Activated T-cell treated with anti-CD3 and anti-CD28 coated beads for 48 hours (primary cell): Measurements from ENCODE around the gene ITGA5.

Source experiments
- DNase-seq: peaks from one replicate; pipeline ENCODE4 v3.0.0-alpha.2; 2020; ENCODE audit warnings: low read depth

The ITGA5 gene

DNA sequence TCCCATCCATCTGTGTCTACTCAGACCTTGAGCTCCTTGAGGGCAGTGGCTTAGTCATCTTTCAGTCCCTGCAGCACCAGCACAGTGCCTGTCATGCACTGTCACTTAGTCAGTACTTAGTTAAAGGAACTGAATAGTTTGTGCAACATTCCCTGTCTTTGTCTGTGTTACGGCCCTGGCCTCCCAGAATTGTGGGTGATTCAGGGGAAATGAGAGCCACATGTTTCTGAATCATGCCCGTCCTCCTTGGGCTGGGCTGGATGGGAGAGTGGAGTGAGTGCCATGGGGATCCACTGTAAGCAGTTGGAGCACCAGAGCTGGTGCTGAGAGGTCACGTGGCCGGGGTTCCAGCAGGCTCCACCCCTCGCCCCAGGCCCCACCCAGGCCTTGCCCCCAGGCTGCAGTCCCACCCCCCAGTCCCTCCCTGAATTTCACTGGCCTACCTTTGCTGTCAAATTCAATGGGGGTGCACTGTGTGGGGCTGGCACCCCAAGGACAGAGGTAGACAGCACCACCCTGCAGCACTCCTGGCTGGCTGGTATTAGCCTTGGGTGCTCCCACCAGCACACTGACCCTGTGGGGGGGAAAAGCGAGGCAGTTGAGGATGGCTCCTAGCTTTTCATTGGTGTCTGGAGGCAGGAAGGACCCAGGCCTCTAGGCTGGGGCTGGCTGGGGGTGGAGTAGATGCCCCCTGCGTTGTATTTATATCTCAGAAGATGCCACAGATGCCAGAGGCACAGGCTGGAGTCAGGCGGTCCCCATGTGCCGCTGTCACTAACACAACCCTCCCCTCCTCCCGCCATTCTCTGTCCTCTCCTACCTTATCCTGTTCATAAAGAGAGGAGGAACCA lies 7.5 kb downstream of the ITGA5 start:
- DNase-seq, result peak; percentile 61

DNA sequence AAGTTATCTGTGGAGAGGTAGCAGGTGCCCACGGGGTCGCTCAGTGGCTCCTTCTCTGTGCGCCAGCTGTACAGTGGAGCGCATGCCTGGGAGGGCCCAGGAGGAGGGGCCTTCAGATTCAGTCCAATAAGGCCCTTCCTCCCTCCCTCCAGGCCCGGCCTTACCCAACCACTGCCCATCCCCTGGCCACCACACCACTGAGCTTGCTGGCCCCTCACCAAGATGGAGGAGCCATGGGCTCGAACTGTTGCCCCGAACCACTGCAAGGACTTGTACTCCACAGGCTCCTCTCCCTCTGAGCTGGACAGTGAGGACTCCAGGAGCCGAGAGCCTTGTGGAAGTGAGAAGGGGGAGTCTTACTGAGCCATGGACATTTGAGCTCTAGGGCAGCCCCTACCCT lies 9.8 kb downstream of the ITGA5 start:
- no peak for DNase-seq

DNA sequence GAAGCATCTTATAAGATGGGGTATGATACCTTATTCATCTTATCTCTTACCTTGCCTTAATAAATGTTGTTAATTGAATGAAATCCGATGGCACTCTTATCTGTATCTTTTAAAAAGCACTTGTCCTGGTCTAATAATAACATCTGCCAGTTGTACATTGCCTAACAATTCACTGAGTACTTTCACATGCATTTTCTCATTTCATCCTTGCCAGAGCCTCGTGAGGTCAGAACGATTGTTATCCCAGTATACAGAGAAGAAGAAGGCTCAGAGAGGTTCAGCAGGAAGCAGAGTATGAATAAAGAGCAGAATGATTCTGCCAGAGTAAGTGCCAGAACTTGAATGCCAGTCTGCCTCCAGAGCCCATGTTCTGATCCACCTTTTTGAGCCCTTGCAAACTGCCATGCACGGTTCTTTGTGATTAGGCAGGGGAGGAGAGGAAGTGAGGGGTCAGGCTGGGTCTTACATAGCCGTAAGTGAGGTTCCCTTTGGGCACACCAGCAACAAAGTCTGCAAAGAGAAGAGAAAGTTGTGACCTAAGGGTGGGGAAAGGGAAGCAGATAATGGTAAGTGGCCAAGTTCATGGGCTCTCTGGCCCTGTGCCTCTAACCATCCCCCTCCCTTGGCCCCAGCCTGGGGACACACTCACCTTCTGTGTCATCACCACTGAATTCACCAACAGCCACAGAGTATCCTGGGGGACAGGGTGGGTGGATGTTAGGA lies 11.7 kb downstream of the ITGA5 start:
- no peak for DNase-seq

DNA sequence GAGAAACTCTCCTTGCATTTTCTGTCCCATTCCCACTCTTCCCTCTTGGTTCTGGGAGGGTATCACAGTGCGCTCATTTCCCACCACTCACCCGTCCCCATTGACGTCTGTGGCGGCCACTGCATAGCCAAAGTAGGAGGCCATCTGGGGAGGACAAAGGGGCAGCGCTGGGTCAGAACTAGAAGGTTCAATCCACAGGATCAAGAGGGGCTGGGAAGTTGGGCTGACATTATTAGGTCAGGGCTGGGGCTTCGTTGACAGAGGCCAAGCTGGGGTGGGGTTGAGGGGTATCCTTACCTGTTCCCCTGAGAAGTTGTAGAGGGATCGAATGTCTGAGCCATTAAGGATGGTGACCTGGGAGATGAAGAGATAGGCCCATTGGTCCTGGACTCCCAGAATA lies 13.5 kb downstream of the ITGA5 start:
- DNase-seq, result no peak

DNA sequence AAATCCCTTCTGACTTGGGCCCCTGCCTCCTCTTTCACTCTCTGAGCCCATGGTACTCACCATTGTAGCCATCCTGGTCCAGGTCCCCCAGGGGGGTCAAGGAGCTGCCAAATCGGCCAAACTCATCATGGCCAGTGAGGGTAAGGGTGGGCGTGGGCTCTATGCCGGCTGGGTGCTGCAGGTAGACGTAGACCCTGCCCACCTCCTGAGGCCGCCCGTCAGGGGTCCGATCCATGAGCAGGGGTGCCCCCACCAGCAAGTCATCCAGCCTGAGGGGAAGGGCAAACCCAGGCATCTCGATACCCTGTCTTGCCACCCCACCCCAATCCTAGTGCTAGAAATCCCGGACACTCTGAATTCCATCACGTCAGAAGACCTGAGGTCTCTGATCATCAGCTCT lies 14.0 kb downstream of the ITGA5 start:
- no peak for DNase-seq

DNA sequence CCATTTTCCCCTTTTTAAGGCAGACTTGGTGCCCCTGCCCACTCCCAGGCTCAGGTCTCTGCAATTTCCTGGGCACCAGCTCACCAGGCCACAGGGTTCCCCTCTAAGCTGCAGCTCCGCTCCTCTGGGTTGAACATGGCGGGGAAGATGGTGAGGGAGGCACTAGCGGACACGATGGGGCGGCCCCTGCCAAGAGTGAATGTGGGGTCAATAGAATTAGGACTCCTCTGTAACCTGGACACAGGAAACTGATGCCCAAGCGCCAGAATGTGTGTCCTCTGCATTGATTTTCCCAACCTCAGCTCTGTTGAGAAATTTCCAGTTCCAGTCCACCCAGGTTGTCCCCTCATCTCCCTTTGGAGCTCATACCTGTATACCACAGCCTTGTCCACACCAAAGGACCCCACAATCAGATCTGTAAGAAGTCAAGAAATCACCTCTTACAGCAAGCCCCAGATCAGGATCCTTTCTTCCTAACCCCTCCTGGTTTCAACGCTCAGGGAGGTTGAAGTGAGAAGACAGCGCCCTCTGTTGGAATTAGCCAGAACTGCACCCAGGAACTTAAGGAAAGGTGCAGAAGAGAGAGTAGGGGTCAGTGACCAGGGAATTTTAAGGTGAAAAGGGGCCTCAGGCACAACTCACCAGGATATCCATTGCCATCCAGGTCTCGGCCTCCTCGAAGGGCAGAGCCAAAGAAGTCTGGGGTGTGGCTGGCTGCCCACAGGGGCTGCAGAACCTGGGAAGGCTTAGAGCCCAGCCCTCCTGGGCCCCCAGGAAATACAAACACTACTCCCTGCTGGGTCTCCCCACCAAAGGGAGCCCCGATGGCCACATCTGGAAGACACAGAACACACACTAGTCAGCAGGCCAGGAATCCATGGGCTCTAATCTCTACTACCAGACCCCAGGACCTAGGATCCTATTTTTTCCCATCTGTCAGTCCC lies 14.7 kb downstream of the ITGA5 start:
- no peak for DNase-seq

DNA sequence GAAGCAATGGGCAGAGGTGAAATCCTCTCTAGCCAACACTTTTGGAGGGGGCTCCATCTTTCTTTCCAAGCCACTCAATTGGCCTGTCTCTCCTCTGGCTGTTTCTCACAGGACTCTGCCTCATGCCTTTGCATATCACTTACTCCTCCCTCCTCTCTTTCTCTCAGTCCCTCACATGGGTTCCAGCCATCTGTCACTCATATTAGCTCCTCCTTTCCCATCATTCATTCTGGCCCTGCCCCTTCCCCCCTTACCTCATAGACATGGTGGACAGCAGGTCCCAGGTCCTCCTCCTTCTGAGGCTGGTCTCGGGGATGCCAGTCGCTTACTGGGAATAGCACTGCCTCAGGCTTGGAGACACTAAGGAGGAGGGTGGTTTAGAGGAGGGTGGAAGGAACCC lies 17.9 kb downstream of the ITGA5 start:
- DNase-seq, result no peak

DNA sequence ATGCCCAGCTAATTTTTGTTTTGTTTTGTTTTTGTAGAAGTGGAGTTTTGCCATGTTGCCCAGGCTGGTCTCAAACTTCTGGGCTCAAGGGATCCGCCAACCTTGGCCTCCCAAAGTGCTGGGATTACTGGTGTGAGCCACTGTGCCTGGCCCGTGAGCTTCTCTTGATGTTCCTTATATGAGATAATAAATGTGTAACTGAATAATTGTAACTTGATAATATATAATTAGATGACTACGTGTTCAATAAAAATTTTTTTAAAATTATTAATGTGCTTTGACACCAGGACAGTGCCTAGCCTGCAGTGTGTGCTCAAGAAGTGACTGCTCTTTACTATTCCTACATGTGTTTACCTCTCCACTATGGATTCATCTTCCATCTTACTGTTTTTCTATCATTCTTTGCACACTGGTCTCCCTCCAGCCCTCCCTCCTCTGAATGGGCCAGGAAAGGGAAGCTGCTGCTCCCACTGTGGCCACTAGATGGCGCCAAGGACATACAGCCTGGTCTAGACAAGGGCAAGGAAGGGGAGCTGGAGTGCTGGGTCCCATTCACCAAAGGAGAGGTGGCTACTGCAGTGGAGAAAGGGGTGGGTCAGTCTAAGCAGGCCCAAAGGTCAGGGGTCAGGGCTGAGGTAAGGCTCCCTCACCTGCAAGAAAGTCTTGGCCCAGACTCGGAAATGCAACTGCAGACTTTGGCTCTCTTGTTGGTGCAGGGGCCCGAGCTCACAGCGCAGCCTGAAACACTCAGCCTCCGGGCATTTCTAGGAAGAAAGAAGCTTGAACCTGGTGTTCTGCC lies 19.9 kb downstream of the ITGA5 start:
- DNase-seq, result peak; percentile 80

DNA sequence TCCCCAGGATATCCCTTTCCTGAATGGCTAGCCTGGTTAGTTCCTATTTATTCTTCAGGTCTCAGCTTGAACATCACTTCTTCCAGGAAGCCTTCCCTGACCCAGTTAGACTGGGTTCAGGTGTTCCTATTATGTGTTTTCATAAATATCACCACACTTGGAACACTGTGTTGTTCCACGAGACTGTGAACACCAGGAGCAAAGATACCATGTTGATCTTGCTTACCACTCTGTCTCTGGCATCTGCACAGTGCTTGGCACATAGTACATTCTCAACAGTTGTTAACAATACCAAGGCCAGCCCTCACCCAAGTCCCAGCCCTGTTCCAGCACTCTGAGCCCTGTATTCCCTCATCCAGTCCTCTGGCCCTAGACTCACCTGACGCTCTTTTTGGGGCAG lies 20.8 kb downstream of the ITGA5 start:
- DNase-seq, result no peak

DNA sequence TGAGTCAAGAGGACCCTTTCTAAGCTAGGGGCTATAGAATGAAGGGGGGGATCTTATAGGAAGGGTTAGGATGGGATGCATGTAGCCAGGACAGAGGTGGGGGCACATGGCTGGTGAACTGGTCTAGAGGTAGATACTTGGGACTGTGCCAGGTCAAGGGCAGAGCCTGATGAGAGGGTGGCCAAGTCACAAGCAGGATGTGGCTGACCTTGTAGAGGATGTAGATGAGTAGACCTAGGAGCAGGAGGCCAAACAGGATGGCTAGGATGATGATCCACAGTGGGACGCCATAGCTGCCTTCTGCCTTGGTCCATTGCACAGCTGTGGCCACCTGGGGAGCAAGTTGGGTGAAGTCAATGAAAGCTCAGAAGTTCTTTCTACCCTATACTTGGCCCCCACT lies 21.9 kb downstream of the ITGA5 start:
- no peak for DNase-seq

DNA sequence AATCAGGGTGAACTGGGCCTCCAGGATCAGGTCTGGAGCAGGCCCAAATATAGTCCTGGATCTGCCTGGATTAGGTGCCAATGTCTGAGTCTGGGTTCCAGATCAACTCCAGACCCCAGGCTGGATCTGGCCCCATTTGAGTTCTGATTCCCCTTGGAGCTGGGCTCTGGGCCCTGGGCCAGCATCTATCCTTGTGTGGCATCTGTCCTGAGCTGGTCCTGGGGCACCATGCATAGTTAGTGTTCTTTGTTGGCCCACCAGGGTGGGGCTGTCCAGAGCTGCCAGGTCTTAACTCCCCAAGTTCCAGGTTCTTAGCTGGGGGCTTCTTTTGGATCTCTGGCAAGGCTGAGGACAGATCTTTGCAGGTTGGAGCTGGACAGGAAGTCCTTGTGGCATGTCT lies 23.5 kb downstream of the ITGA5 start:
- DNase-seq, result no peak

DNA sequence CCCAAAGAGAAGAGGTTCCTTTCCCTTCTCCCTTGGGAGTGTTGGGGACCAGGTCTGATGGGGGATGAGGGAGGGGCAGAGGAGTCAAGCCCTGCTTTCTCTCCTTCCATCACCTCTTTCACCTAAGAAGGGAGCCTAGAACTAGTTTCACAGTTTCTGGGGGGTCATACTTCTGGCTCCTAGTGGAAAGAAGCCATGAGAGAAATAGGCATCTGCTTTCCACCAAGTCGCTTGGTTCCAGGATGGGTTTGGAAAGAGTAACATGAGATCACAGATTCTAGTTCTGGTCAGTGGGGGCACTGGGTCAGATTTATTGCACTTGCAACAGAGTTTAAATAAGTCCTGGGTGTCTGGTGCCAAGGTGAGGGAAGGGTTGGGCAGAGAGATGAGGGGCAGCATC lies 24.1 kb downstream of the ITGA5 start:
- no peak for DNase-seq

DNA sequence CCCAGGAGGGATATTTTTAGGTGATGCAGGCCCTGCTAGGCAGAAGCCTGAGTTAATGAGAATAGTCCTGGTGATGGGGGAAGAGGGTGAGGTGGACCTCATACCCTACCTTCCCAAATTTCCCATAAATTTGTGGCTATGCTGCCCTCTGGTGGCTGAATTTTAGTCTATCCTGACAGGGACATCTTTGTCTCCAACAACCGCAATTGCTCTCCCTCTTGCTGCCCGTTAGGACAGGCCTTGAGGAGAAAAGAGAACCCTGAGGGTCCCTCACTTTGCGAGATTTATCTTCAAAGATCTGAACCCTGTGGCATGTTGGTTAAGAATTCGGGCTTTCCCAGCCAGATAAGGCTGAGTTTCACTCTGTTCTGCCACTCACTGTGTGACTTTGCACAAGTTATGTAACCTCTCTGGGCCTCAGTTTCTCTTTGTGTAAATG lies 24.8 kb downstream of the ITGA5 start:
- DNase-seq, result no peak

DNA sequence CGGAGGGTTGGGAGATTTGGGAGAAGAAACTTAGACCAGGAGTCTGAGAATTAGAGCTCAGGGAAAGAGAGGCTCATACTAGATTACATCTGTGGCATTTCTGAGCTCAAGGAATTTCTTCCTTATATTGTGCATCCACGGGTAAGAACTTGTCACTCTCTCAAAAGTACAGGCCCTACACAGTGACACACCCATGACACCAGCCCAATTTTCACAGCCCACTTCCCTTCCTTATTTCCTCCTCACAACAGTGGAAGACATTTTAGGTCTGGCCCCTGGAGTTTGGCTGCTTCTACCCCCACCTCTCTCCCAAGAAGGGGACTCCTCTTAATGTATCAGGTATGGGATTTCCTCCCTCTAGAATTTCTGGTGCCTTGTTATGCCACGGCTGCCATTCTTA lies 25.3 kb downstream of the ITGA5 start:
- no peak for DNase-seq

DNA sequence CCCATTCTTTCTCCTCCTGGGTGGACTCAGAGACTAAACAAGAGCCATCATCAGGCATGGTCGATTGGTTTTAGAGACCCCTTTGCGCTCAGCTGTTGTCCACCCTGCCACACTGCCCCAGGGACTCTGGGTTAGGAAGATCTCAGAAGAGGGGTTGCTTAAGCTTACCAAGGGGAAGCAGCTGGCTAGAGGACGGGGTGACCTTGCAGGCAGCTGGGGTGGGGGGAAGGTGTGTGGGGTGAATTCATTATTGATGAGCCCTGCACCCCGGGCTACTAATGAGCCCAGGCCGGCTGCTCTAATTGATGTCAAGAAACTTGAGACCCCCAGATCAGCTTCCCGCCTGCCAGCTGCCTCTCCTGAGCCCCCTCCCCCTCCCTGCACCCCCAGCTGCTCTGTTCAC lies 25.9 kb downstream of the ITGA5 start:
- no peak for DNase-seq

DNA sequence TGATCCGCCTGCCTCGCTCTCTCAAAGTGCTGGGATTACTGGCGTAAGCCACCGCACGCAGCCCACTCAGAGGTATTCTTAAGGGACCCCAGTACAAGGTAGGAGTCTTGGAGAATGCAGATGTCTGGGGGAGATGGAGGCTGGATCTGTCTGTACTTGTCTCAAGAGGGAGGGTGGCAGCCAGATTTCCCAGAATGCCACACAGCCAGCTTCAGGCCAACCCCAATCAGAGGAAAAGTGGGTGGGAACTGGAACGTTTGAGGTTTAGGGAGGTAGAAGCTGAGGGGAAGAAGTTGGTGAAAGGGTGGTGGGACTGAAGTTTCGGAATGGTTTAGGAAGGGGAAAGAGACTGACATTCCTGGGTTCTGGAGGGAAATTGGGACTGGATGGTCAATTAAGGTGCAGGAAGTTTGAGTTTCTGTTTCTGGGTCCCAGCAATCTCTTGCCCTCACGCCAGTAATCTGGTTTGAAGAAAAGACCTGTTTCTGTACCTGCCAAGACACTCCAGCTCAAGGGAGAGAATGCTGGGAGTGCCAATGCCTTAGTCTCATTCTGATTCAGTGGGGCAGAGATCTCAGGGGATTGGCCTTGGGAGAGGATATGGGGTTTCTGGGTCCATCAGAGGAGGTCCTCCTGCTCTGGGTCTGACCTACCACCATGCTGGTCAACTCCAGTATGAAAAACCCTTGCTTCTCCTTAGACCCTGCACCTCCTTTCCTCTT lies 26.4 kb downstream of the ITGA5 start:
- no peak for DNase-seq

DNA sequence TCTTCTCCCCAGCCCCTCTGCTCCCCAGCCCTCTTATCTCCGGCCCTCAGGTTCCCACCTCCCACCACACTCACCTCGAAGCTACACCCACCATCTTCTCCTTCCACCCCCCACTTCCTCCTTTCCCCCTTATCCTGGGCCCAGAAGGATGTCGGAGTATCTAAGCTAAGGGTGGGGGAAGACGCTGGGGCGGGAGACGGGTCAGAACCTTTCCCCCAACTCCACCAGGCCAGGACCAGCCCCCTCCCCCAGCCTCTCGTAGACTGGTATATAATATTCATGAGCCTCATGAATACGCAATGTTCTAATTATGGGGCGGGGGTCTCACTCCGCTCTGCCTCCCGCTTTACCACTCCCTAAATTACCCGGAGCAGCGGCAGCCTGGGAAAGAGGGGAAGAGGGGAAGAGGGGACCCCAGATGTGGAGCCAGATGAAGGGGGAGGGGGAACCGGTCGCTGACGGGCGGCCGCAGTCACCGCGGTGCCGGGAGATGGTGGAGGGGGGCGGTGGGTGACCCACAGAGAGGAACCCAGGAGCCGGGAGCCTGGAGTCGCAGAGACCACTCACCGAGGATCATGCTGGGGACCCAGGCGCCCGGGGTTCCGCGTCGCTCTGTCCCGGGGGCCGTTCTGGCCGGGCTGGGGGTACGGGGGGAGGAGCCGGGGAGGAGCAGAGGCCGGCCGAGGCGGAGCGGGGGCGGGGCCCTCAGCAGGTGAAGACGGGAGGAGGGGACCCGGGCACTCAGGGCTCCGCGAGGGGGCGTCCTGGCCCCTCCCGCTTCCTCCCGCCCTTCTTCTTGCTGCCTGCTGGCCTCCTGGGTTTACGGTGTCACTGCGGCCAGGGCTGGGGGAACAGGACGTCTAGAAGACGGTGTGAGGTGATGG lies 28.2 kb downstream of the ITGA5 start:
- peak; percentile 59 for DNase-seq

DNA sequence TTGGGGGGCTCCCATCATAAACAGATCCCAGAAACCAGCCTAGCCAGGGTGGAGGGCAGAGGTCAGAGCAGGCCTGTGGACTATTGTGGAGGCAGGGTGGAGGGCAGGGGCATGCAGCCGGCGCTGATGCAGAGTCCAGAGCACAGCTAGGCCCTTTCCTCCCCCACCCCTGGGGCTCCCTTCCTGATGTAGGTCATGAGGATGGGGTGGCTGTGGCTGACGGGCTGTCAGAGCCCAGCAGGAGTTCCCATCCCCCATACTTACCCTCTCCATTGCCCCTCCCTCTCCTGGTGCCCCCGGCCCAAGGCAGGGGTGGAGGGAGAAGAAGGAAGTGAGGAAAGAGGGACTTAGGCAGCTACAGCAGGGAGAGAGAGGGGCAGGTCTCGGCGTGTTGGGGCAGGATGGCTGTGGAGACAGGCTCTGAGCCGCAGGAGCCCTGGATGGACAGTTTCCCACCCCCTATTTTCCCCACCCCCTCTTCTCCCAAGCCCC lies 28.8 kb downstream of the ITGA5 start:
- DNase-seq, result no peak

DNA sequence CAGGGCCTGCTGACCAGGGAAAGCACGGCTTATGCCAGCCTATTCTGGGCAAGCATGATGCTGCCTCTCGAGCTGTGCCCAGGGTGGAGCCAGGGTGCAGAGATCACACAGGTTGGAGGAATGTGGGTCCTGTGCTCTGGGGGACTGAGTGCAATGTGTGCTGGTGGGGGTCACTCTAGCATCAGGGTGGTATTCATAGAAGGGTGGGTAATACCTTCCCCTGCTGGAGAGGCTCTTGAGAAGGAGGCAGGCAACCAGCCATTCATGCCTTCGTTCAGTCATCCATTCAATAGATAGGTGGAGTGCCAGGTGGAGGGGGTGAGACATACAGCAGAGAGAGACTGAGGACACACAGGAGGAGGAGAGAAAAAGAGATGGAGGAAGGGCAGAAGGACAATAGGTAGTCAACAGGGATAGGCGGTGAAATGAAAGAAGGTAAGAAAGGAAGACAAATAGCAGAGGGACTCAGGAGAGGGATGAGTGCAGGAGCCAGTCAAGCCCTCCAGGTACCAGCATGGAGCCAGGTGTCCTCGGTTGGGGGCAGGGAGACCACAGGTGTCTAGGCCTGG lies 29.4 kb downstream of the ITGA5 start:
- no peak for DNase-seq
